Keratinocyte (primary cell): ENCODE results near the gene PAOX.

ENCODE experiments used
- CTCF ChIP-seq, 3 experiments: IDR thresholded peaks in 1 of 3; conservative IDR thresholded peaks in 1 of 3; optimal IDR thresholded peaks in 1 of 3; 2 replicates in 2 of 3; 3 replicates in 1 of 3; pipeline versions ENCODE3 to v1.5.1; 2011; ENCODE audit warnings: low read length in 3 of 3, mild to moderate bottlenecking in 3 of 3, moderate library complexity in 2 of 3, control low read depth in 1 of 3, inconsistent platforms in 1 of 3; ENCODE audit not compliant: insufficient read depth in 2 of 3; ENCODE audit errors: extremely low read depth in 1 of 3
- EZH2 ChIP-seq: IDR thresholded peaks from one replicate; pipeline ENCODE4 v1.6.1; 2012; ENCODE audit warnings: inconsistent platforms, mild to moderate bottlenecking, low read length, moderate library complexity

- TF ChIP-seq CTCF (optimal IDR thresholded peaks at IDR 0.05 in 1 of 3, IDR thresholded peaks at IDR 0.05 in 1 of 3, conservative IDR thresholded peaks at IDR 0.05 in 1 of 3; ENCODE audit: extremely low read depth in 1 of 3, insufficient read depth in 2 of 3, low read length in 3 of 3) = no peak
- TF ChIP-seq EZH2 = no peak
Observed at GRCh38 chr10:133356549-133357284, 22.3 kb upstream of the PAOX start.
